A549 (cell line): ENCODE measurements around the gene SLC7A11. TPM values are rescaled to one million over a fixed set of nuclear protein-coding genes. Genes with fewer than 3 reads are reported as not detected.

ENCODE experiments used
- ATAC-seq, 2 experiments: fragments of 200-7000 bp in 1 of 2; fragments of >200 bp in 1 of 2; cut with Nextera tagmentation in 1 of 2; cut with Tn5 transposase in 1 of 2; 3 replicates each; pipeline versions ENCODE4 v1.8.0 to v1.9.1; 2018 to 2020; ENCODE audit warnings: mild to moderate bottlenecking in 1 of 2, moderate library complexity in 1 of 2
- CTCF ChIA-PET: fragments of 300-600 bp; sonication (Branson Sonifier 250); formaldehyde crosslinking; extraction: SDS; loops from one replicate; lab custom pipeline; 2021; ENCODE audit warnings: antibody characterized with exemption, inconsistent platforms; lab: Yijun Ruan, JAX
- POLR2A ChIA-PET: fragments of 350-600 bp; formaldehyde crosslinking; extraction: SDS; loops from one replicate; lab custom pipeline; 2021; ENCODE audit warnings: antibody characterized with exemption, inconsistent platforms; lab: Yijun Ruan, JAX
- DNase-seq, 2 experiments: peaks; one replicate each; pipeline versions ENCODE4 v3.0.0 to v3.0.0-alpha.2; 2011 to 2016; ENCODE audit warnings: low read depth in 1 of 2, low spot score in 1 of 2
- FAIRE-seq: peaks from 2 replicates; lab custom pipeline; 2011; peaks lifted over from hg19 to GRCh38; lab: Jason Lieb, UNC
- H3K27ac ChIP-seq, 2 experiments: fragments of >200 bp; sonication (Bioruptor Twin); formaldehyde crosslinking; 3 replicates each; pipeline ENCODE4 v1.5.1; 2016 to 2017
- H3K4me1 ChIP-seq: fragments of >200 bp; sonication (Bioruptor Twin); formaldehyde crosslinking; 3 replicates; pipeline ENCODE4 v1.6.1; 2016
- H3K4me2 ChIP-seq: fragments of >200 bp; sonication (Bioruptor Twin); formaldehyde crosslinking; 3 replicates; pipeline ENCODE4 v1.6.1; 2016
- H3K4me3 ChIP-seq: fragments of >200 bp; sonication (Bioruptor Twin); formaldehyde crosslinking; 3 replicates; pipeline ENCODE4 v1.5.1; 2016
- H3K9me3 ChIP-seq: fragments of >200 bp; sonication (Bioruptor Twin); formaldehyde crosslinking; 3 replicates; pipeline ENCODE4 v1.6.1; 2016
- ATOH8 ChIP-seq: fragments of 250-450 bp; sonication (Bioruptor Pico); IDR thresholded peaks from 2 replicates; pipeline ENCODE4 v1.5.0; 2020; ENCODE audit warnings: low read depth, mild to moderate bottlenecking, moderate library complexity
- BHLHE40 ChIP-seq: IDR thresholded peaks from 2 replicates; pipeline ENCODE4 v1.6.1; 2012; ENCODE audit warnings: low read depth, low read length, inconsistent platforms
- CEBPB ChIP-seq, 2 experiments: fragments of >200 bp in 1 of 2; sonication (Bioruptor Twin) in 1 of 2; formaldehyde crosslinking in 1 of 2; IDR thresholded peaks; 2 replicates each; pipeline ENCODE4 v1.6.1; 2012 to 2016
- CTCF ChIP-seq: fragments of >200 bp; sonication (Bioruptor Twin); formaldehyde crosslinking; IDR thresholded peaks from 3 replicates; pipeline ENCODE4 v1.5.1; 2016
- EHMT2 ChIP-seq: fragments of 200-600 bp; sonication (generic); IDR thresholded peaks from 2 replicates; pipeline ENCODE4 v1.6.1; 2016; ENCODE audit warnings: antibody characterized with exemption, low read depth, mild to moderate bottlenecking, moderate library complexity
- ELK1 ChIP-seq: fragments of 150-350 bp; IDR thresholded peaks from 2 replicates; pipeline ENCODE4 v1.6.1; 2014; ENCODE audit warnings: low read depth, mild to moderate bottlenecking, low read length
- ESRRA ChIP-seq: fragments of 150-350 bp; IDR thresholded peaks from 2 replicates; pipeline ENCODE4 v1.6.1; 2014; ENCODE audit warnings: mild to moderate bottlenecking, low read length, borderline replicate concordance
- FOSL2 ChIP-seq, 2 experiments: fragments of 450-650 bp in 1 of 2; fragments of >200 bp in 1 of 2; sonication (Bioruptor Twin) in 1 of 2; formaldehyde crosslinking; IDR thresholded peaks; 2 replicates each; pipeline versions ENCODE4 v1.5.0 to v1.6.1; 2016 to 2020; ENCODE audit warnings: mild to moderate bottlenecking in 1 of 2, moderate library complexity in 1 of 2
- GATA3 ChIP-seq: IDR thresholded peaks from 2 replicates; pipeline ENCODE4 v1.6.1; 2012; ENCODE audit warnings: borderline replicate concordance
- HDAC2 ChIP-seq: fragments of 200-600 bp; sonication (generic); IDR thresholded peaks from 2 replicates; pipeline ENCODE4 v1.6.1; 2016
- HES2 ChIP-seq: fragments of >200 bp; sonication (Bioruptor Twin); formaldehyde crosslinking; IDR thresholded peaks from 2 replicates; pipeline ENCODE4 v1.6.1; 2016
- HOXB13 ChIP-seq: fragments of 250-450 bp; sonication (Bioruptor Pico); IDR thresholded peaks from 2 replicates; pipeline ENCODE4 v1.5.0; 2020; ENCODE audit warnings: low read depth, mild to moderate bottlenecking, moderate library complexity
- HOXB5 ChIP-seq: fragments of 250-450 bp; sonication (Bioruptor Pico); IDR thresholded peaks from 2 replicates; pipeline ENCODE4 v1.5.0; 2020; ENCODE audit warnings: mild to moderate bottlenecking, moderate library complexity
- JUN ChIP-seq, 2 experiments: fragments of >200 bp; sonication (Bioruptor Twin); formaldehyde crosslinking; IDR thresholded peaks; 2 replicates in 1 of 2; 3 replicates in 1 of 2; pipeline ENCODE4 v1.6.1; 2016 to 2017
- MAX ChIP-seq: IDR thresholded peaks from 2 replicates; pipeline ENCODE4 v1.6.1; 2012
- MAZ ChIP-seq: fragments of 150-350 bp; IDR thresholded peaks from 2 replicates; pipeline ENCODE4 v1.6.1; 2014; ENCODE audit warnings: antibody characterized with exemption, low read depth, low read length, borderline replicate concordance
- MYC ChIP-seq: IDR thresholded peaks from 2 replicates; pipeline ENCODE4 v1.6.1; 2012; ENCODE audit warnings: mild to moderate bottlenecking, inconsistent platforms, low read length, improper control_type of control experiment, borderline replicate concordance
- PHF8 ChIP-seq: fragments of 200-600 bp; sonication (generic); IDR thresholded peaks from 2 replicates; pipeline ENCODE4 v1.6.1; 2016; ENCODE audit warnings: low read depth, mild to moderate bottlenecking, antibody characterized with exemption, moderate library complexity, borderline replicate concordance
- POLR2A ChIP-seq: IDR thresholded peaks from 2 replicates; pipeline ENCODE4 v1.6.1; 2012; ENCODE audit warnings: mild to moderate bottlenecking, low read length
- RARB ChIP-seq: fragments of 250-450 bp; sonication (Bioruptor Pico); IDR thresholded peaks from 2 replicates; pipeline ENCODE4 v1.8.0; 2021; ENCODE audit warnings: mild to moderate bottlenecking, moderate library complexity
- RCOR1 ChIP-seq: fragments of 150-350 bp; IDR thresholded peaks from 2 replicates; pipeline ENCODE4 v1.6.1; 2014; ENCODE audit warnings: antibody characterized with exemption, low read length, low read depth
- RFX5 ChIP-seq: fragments of 450-650 bp; IDR thresholded peaks from 2 replicates; pipeline ENCODE4 v1.7.1; 2014; ENCODE audit warnings: antibody characterized with exemption, mild to moderate bottlenecking, moderate library complexity
- RNF2 ChIP-seq: fragments of 200-600 bp; sonication (generic); IDR thresholded peaks from 2 replicates; pipeline ENCODE4 v1.6.1; 2016; ENCODE audit warnings: low read depth, mild to moderate bottlenecking, antibody characterized with exemption, moderate library complexity, borderline replicate concordance
- SMC3 ChIP-seq: fragments of >200 bp; sonication (Bioruptor Twin); formaldehyde crosslinking; IDR thresholded peaks from 3 replicates; pipeline ENCODE4 v1.6.1; 2018; ENCODE audit warnings: inconsistent platforms
- SREBF2 ChIP-seq: fragments of 450-650 bp; IDR thresholded peaks from 2 replicates; pipeline ENCODE4 v1.6.1; 2014; ENCODE audit warnings: mild to moderate bottlenecking, moderate library complexity
- ZFP36 ChIP-seq: fragments of 450-650 bp; IDR thresholded peaks from 2 replicates; pipeline ENCODE4 v1.6.1; 2014; ENCODE audit warnings: borderline replicate concordance; ENCODE audit not compliant: partially characterized antibody
- ZNF302 ChIP-seq: fragments of 250-450 bp; sonication (Bioruptor Pico); IDR thresholded peaks from 2 replicates; pipeline ENCODE4 v1.9.0; 2021; ENCODE audit warnings: inconsistent platforms, mild to moderate bottlenecking, moderate library complexity
- ZSCAN20 ChIP-seq: fragments of 250-450 bp; sonication (Bioruptor Pico); IDR thresholded peaks from 2 replicates; pipeline ENCODE4 v1.8.0; 2022; ENCODE audit warnings: mild to moderate bottlenecking, moderate library complexity
- WGBS: methylation state at CpG from one replicate; pipeline ENCODE4 v1.1.6; 2017; ENCODE audit errors: missing lambda C conversion rate; 5-methylcytosine and 5-hydroxymethylcytosine counted together
- polyA plus RNA-seq, 4 experiments: library from polyadenylated mRNA; depleted of rRNA in 3 of 4; stranded (reverse); fragments of >200 nt; fragmentation: RNase III in 1 of 4; extraction: RNeasy Plus Mini Kit Qiagen cat#74134 plus additional on column Dnase treatment in 1 of 4; gene quantifications; 2 replicates in 3 of 4; 3 replicates in 1 of 4; pipeline ENCODE4 v1.2.3, GENCODE V29; 2011 to 2017

Gene SLC7A11
- polyA plus RNA-seq, 2 of the 4 experiments (the other 2 are of a cell fraction) = 52.4 to 161 TPM

GRCh38 chr4:138249132-138249531 is 7.0 kb upstream of the SLC7A11 start:
- FAIRE-seq (no peak), ATAC-seq (peak in 1 of 2 experiments; percentile 75; a peak in 3 of 6 replicates), DNase-seq (no peak)
- Histone ChIP-seq H3K4me3 (no peak overlapping the region), H3K4me1 (peaks cover 39% of the 10 kb centered on the region), H3K27ac (peak overlapping the region; percentile 80 to 99), H3K9me3 (no peaks in the 10 kb centered on the region), H3K4me2 (peak overlapping the region; percentile 66; the same call in 2 of the 3 replicates)
- ChIA-PET CTCF (no interaction called here), POLR2A (no interaction called here)
- 56% methylated on average over 2 of the region's 2 CpGs for WGBS
- TF ChIP-seq MAX (no peak), PHF8 (no peak), EHMT2 (no peak), RNF2 (no peak), SREBF2 (no peak), FOSL2 (IDR thresholded peaks at IDR 0.05) (no peak), FOSL2 (CRISPR knock-in tag; IDR thresholded peaks at IDR 0.05) (no peak), ATOH8 (CRISPR knock-in tag) (no peak), ZNF302 (CRISPR knock-in tag) (no peak), GATA3 (no peak), SMC3 (no peak), ELK1 (no peak), HDAC2 (no peak), ZSCAN20 (CRISPR knock-in tag) (no peak), HES2 (no peak)

GRCh38 chr4:138248058-138248457 is 5.9 kb upstream of the SLC7A11 start:
- FAIRE-seq (no peak), ATAC-seq (peak in 1 of 2 experiments; percentile 32; a peak in 3 of 6 replicates), DNase-seq (peak in 1 of 2 experiments; percentile 57)
- CTCF ChIA-PET = no interaction called here
- Histone ChIP-seq H3K9me3 (no peaks in the 10 kb centered on the region), H3K4me2 (peak overlapping the region; percentile 66), H3K4me1 (peaks cover 43% of the 10 kb centered on the region), H3K27ac (peak overlapping the region; percentile 84 to 99), H3K4me3 (0 out of 3 replicates have a peak overlapping the region, but pooled peaks have one; percentile 21)
- WGBS = 52% methylated on average over 2 of the region's 2 CpGs
- TF ChIP-seq ZNF302 (CRISPR knock-in tag) = peak; percentile 48; the same call in 1 of the 2 replicates
- TF ChIP-seq CEBPB (IDR thresholded peaks at IDR 0.05) = no peak
- POLR2A ChIA-PET = no interaction called here

GRCh38 chr4:138247643-138248042 is 5.5 kb upstream of the SLC7A11 start:
- Histone ChIP-seq H3K4me3 (peak overlapping the region; percentile 21; the same call in 1 of the 3 replicates), H3K4me2 (peak overlapping the region; percentile 66), H3K27ac (peak overlapping the region; percentile 84 to 99), H3K9me3 (no peaks in the 10 kb centered on the region), H3K4me1 (peaks cover 42% of the 10 kb centered on the region)
- ChIA-PET POLR2A (interaction anchor here (0.7 kb wide), 1 partner anchor 1497 kb away, joined by 6 read pairs; no protein-coding TSS in a partner anchor), CTCF (no interaction called here)
- DNase-seq (no peak), ATAC-seq (no peak), FAIRE-seq (no peak)
- no peak for TF ChIP-seq POLR2A
- TF ChIP-seq ESRRA = no peak
- no peak for TF ChIP-seq RARB (CRISPR knock-in tag)
- TF ChIP-seq BHLHE40 = no peak
- no peak for TF ChIP-seq PHF8
- TF ChIP-seq RFX5 = no peak
- no peak for TF ChIP-seq MAZ
- no peak for TF ChIP-seq ZFP36
- no peak for TF ChIP-seq CTCF
- TF ChIP-seq RNF2 = no peak
- TF ChIP-seq MYC = no peak
- no peak for TF ChIP-seq JUN (IDR thresholded peaks at IDR 0.05)
- TF ChIP-seq HOXB5 = no peak
- TF ChIP-seq HOXB13 = no peak
- TF ChIP-seq ZSCAN20 (CRISPR knock-in tag) = no peak
- no peak for TF ChIP-seq RCOR1
- WGBS = 43% methylated on average over 3 of the region's 3 CpGs
